ENCODE data around the gene EVI5L. TPM values are rescaled to one million over a fixed set of nuclear protein-coding genes. Genes with fewer than 3 reads are reported as not detected.

Gene EVI5L
- total and polyA plus RNA-seq, 4 donors = 4.3 to 13.4 (median 12.5) TPM

GRCh38 chr19:7869910-7870511 is 40.0 kb downstream of the EVI5L start:
- Histone ChIP-seq H3K36me3 (ENCODE audit: control insufficient read depth in 1 of 2, insufficient read depth in 2 of 2, low read length in 1 of 2) (no peaks in the 10 kb centered on the region), H3K4me1 (ENCODE audit: control insufficient read depth in 1 of 2, insufficient read depth in 2 of 2, low read length in 2 of 2) (no peaks in the 10 kb centered on the region), H3K9me3 (ENCODE audit: control insufficient read depth, low read length) (no peaks in the 10 kb centered on the region), H3K27ac (ENCODE audit: low read depth in 1 of 2, low read length in 2 of 2) (no peak overlapping the region), H3K27me3 (ENCODE audit: control insufficient read depth in 1 of 2, insufficient read depth in 2 of 2, low read length in 1 of 2) (peaks cover 0 to 1% of the 10 kb centered on the region in 2 donors), H3K4me3 (ENCODE audit: low read length in 2 of 2) (no peak overlapping the region)
- DNase-seq (no peak), ATAC-seq (ENCODE audit: low FRiP score) (no peak)
- intact Hi-C loops (cut with DNase I) = no loop called here
- 16 to 23% methylated on average over 29 to 30 of the region's 30 CpGs for WGBS, 2 donors

- ATAC-seq (ENCODE audit: low FRiP score) (no peak), DNase-seq (peak in 1 of 2 donors; percentile 75)
- WGBS, 2 donors = 64 to 69% methylated on average over 11 of the region's 11 CpGs
- Histone ChIP-seq H3K4me3 (ENCODE audit: low read length in 2 of 2) (no peak overlapping the region), H3K36me3 (ENCODE audit: control insufficient read depth in 1 of 2, insufficient read depth in 2 of 2, low read length in 1 of 2) (no peaks in the 10 kb centered on the region), H3K27ac (ENCODE audit: low read depth in 1 of 2, low read length in 2 of 2) (no peak overlapping the region), H3K4me1 (ENCODE audit: control insufficient read depth in 1 of 2, insufficient read depth in 2 of 2, low read length in 2 of 2) (no peaks in the 10 kb centered on the region), H3K9me3 (ENCODE audit: control insufficient read depth, low read length) (no peaks in the 10 kb centered on the region), H3K27me3 (ENCODE audit: control insufficient read depth in 1 of 2, insufficient read depth in 2 of 2, low read length in 1 of 2) (peaks cover 0 to 1% of the 10 kb centered on the region in 2 donors)
- intact Hi-C loops (cut with DNase I) = no loop called here
These were observed 40.8 kb downstream of the EVI5L start for GRCh38 chr19:7870571-7871436.

- H3K36me3 ChIP-seq (ENCODE audit: control insufficient read depth in 1 of 2, insufficient read depth in 2 of 2, low read length in 1 of 2) = no peaks in the 10 kb centered on the region
- intact Hi-C loops (cut with DNase I) = no loop called here
- peak; percentile 94 for DNase-seq
- no peaks in the 10 kb centered on the region for H3K4me1 ChIP-seq (ENCODE audit: control insufficient read depth in 1 of 2, insufficient read depth in 2 of 2, low read length in 2 of 2)
- peak; percentile 85 for ATAC-seq (ENCODE audit: low FRiP score)
- H3K4me3 ChIP-seq (ENCODE audit: low read length in 2 of 2) = no peak overlapping the region
- peaks cover 0 to 1% of the 10 kb centered on the region in 2 donors for H3K27me3 ChIP-seq (ENCODE audit: control insufficient read depth in 1 of 2, insufficient read depth in 2 of 2, low read length in 1 of 2)
- H3K9me3 ChIP-seq (ENCODE audit: control insufficient read depth, low read length) = no peaks in the 10 kb centered on the region
- no peak overlapping the region for H3K27ac ChIP-seq (ENCODE audit: low read depth in 1 of 2, low read length in 2 of 2)
- 7% methylated on average over 30 to 33 of the region's 33 CpGs for WGBS, 2 donors
These were observed 41.7 kb downstream of the EVI5L start for GRCh38 chr19:7871437-7872305.

- no peaks in the 10 kb centered on the region for H3K9me3 ChIP-seq (ENCODE audit: control insufficient read depth, low read length)
- WGBS, 2 donors = 53 to 61% methylated on average over 44 to 47 of the region's 47 CpGs
- no peak overlapping the region for H3K4me3 ChIP-seq (ENCODE audit: low read length in 2 of 2)
- DNase-seq (no peak), ATAC-seq (ENCODE audit: low FRiP score) (no peak)
- H3K27ac ChIP-seq (ENCODE audit: low read depth in 1 of 2, low read length in 2 of 2) = no peak overlapping the region
- intact Hi-C loops (cut with DNase I) = no loop called here
- H3K4me1 ChIP-seq (ENCODE audit: control insufficient read depth in 1 of 2, insufficient read depth in 2 of 2, low read length in 2 of 2) = no peaks in the 10 kb centered on the region
- peaks cover 0 to 1% of the 10 kb centered on the region in 2 donors for H3K27me3 ChIP-seq (ENCODE audit: control insufficient read depth in 1 of 2, insufficient read depth in 2 of 2, low read length in 1 of 2)
- H3K36me3 ChIP-seq (ENCODE audit: control insufficient read depth in 1 of 2, insufficient read depth in 2 of 2, low read length in 1 of 2) = no peaks in the 10 kb centered on the region
These were observed 42.5 kb downstream of the EVI5L start for GRCh38 chr19:7872306-7873204.

- no peaks in the 10 kb centered on the region for H3K4me1 ChIP-seq (ENCODE audit: control insufficient read depth in 1 of 2, insufficient read depth in 2 of 2, low read length in 2 of 2)
- no peak overlapping the region for H3K27ac ChIP-seq (ENCODE audit: low read depth in 1 of 2, low read length in 2 of 2)
- H3K27me3 ChIP-seq (ENCODE audit: control insufficient read depth in 1 of 2, insufficient read depth in 2 of 2, low read length in 1 of 2) = peaks cover 0 to 1% of the 10 kb centered on the region in 2 donors
- DNase-seq (no peak), ATAC-seq (ENCODE audit: low FRiP score) (no peak)
- WGBS, 2 donors = 14 to 15% methylated on average over 39 to 53 of the region's 53 CpGs
- intact Hi-C loops (cut with DNase I) = no loop called here
- no peak overlapping the region for H3K4me3 ChIP-seq (ENCODE audit: low read length in 2 of 2)
- H3K9me3 ChIP-seq (ENCODE audit: control insufficient read depth, low read length) = no peaks in the 10 kb centered on the region
- H3K36me3 ChIP-seq (ENCODE audit: control insufficient read depth in 1 of 2, insufficient read depth in 2 of 2, low read length in 1 of 2) = no peaks in the 10 kb centered on the region
These were observed 43.5 kb downstream of the EVI5L start for GRCh38 chr19:7873304-7874075.

- Histone ChIP-seq H3K36me3 (ENCODE audit: control insufficient read depth in 1 of 2, insufficient read depth in 2 of 2, low read length in 1 of 2) (no peaks in the 10 kb centered on the region), H3K27ac (ENCODE audit: low read depth in 1 of 2, low read length in 2 of 2) (no peak within 1 kb of the TSS), H3K9me3 (ENCODE audit: control insufficient read depth, low read length) (no peaks in the 10 kb centered on the region), H3K27me3 (ENCODE audit: control insufficient read depth in 1 of 2, insufficient read depth in 2 of 2, low read length in 1 of 2) (peaks cover 0 to 1% of the 10 kb centered on the region in 2 donors), H3K4me3 (ENCODE audit: low read length in 2 of 2) (no peak within 1 kb of the TSS), H3K4me1 (ENCODE audit: control insufficient read depth in 1 of 2, insufficient read depth in 2 of 2, low read length in 2 of 2) (no peaks in the 10 kb centered on the region)
- DNase-seq = no peak
- whole genome bisulfite sequencing, 2 donors = 1 to 2% methylated on average over 49 to 88 of the region's 88 CpGs
- intact Hi-C loops (cut with DNase I) = no loop called here
- ATAC-seq (ENCODE audit: low FRiP score) = no peak
These were observed 44.3 kb downstream of the EVI5L start, which contains the start of gene PRR36 for GRCh38 chr19:7874076-7874896. TSS of gene PRR36 (minus strand) at chr19:7874390. CDS start at chr19:7873689, 701 bp downstream.

GRCh38 chr19:7874897-7875273 is 44.9 kb downstream of the EVI5L start:
- ATAC-seq (ENCODE audit: low FRiP score) (no peak), DNase-seq (no peak)
- 46 to 50% methylated on average over 12 of the region's 12 CpGs for WGBS, 2 donors
- H3K27ac ChIP-seq (ENCODE audit: low read depth in 1 of 2, low read length in 2 of 2) = no peak overlapping the region
- H3K4me3 ChIP-seq (ENCODE audit: low read length in 2 of 2) = no peak overlapping the region
- H3K4me1 ChIP-seq (ENCODE audit: control insufficient read depth in 1 of 2, insufficient read depth in 2 of 2, low read length in 2 of 2) = no peaks in the 10 kb centered on the region
- peaks cover 0 to 1% of the 10 kb centered on the region in 2 donors for H3K27me3 ChIP-seq (ENCODE audit: control insufficient read depth in 1 of 2, insufficient read depth in 2 of 2, low read length in 1 of 2)
- H3K9me3 ChIP-seq (ENCODE audit: control insufficient read depth, low read length) = no peaks in the 10 kb centered on the region
- no peaks in the 10 kb centered on the region for H3K36me3 ChIP-seq (ENCODE audit: control insufficient read depth in 1 of 2, insufficient read depth in 2 of 2, low read length in 1 of 2)
- intact Hi-C loops (cut with DNase I) = no loop called here
